HFF-Myc (cell line): ENCODE results near the gene IDI2.

Experiments
- DNase-seq: peaks from one replicate; pipeline ENCODE4 v3.0.0-alpha.2; 2011; ENCODE audit warnings: low read depth; ENCODE audit errors: extremely low read depth
- H3K4me3 ChIP-seq: replicated peaks from 2 replicates; pipeline ENCODE4 v1.5.1; 2011; ENCODE audit warnings: low read depth, mild to moderate bottlenecking, control low read depth, low read length
- TF ChIP-seq, protein P1 (sequence below): IDR thresholded peaks from 2 replicates; pipeline ENCODE4 v1.5.1; 2012; ENCODE audit warnings: mild to moderate bottlenecking, low read depth, low read length, control low read depth; ENCODE audit errors: missing control alignments

IDI2 gene

DNA sequence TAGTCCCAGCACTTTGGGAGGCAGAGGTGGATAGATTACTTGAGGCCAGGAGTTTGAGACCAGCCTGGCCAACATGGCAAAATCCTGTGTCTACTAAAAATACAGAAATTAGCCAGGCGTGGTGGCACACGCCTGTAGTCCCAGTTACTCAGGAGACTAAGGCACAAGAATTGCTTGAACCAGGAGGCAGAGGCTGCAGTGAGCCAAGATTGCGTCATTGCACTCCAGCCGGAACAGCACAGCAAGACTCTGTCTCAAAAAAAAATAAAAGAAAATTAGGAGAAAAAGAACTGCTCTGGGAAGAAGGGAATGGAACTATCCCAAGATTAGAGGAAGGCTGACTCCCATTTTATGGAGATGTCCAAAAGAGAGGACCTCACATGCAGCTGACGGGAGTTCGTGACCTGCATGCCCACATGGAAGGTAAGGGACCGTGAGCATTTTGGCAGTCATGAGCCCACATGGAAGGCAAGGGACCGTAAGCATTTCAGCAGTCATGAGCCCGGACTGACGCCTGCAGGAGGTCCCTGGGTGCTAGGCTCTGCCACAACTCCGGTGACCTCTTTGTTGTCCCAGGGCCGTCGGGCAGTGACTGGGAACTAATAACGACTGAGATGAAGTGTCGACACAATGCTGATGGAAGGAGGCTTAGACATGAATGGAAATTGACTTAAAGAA is 56.0 kb downstream of the IDI2 start:
- TF ChIP-seq, protein P1, sequence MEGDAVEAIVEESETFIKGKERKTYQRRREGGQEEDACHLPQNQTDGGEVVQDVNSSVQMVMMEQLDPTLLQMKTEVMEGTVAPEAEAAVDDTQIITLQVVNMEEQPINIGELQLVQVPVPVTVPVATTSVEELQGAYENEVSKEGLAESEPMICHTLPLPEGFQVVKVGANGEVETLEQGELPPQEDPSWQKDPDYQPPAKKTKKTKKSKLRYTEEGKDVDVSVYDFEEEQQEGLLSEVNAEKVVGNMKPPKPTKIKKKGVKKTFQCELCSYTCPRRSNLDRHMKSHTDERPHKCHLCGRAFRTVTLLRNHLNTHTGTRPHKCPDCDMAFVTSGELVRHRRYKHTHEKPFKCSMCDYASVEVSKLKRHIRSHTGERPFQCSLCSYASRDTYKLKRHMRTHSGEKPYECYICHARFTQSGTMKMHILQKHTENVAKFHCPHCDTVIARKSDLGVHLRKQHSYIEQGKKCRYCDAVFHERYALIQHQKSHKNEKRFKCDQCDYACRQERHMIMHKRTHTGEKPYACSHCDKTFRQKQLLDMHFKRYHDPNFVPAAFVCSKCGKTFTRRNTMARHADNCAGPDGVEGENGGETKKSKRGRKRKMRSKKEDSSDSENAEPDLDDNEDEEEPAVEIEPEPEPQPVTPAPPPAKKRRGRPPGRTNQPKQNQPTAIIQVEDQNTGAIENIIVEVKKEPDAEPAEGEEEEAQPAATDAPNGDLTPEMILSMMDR: no peak
- DNase-seq: no peak

More for the DNA sequence above, 56.0 kb downstream of the IDI2 start:
- no peak overlapping the region for H3K4me3 ChIP-seq
